K562 (cell line): ENCODE data around the gene ELMO3. TPM values are rescaled to one million over a fixed set of nuclear protein-coding genes. Genes with fewer than 3 reads are reported as not detected.

Experiments used
- ARHGAP35 ChIP-seq: fragments of 450-650 bp; IDR thresholded peaks from 2 replicates; pipeline ENCODE4 v1.6.1; 2018; ENCODE audit not compliant: partially characterized antibody
- ARNT ChIP-seq, 2 experiments: fragments of 450-650 bp; IDR thresholded peaks; 2 replicates each; pipeline ENCODE4 v1.6.1; 2016; ENCODE audit warnings: mild to moderate bottlenecking in 1 of 2
- CXXC5 ChIP-seq: fragments of 250-450 bp; sonication (Bioruptor Pico); IDR thresholded peaks from 2 replicates; pipeline ENCODE4 v1.8.0; 2022; ENCODE audit warnings: inconsistent platforms, mild to moderate bottlenecking, moderate library complexity
- E2F4 ChIP-seq: sonication (generic); formaldehyde crosslinking; IDR thresholded peaks from 2 replicates; pipeline ENCODE4 v1.8.0; 2022; ENCODE audit warnings: mild to moderate bottlenecking, low read depth, missing genetic modification reagents
- FOS ChIP-seq: IDR thresholded peaks from 3 replicates; pipeline ENCODE4 v1.6.1; 2011; ENCODE audit not compliant: insufficient read length; ENCODE audit errors: extremely low read depth
- HINFP ChIP-seq: fragments of 450-650 bp; conservative IDR thresholded peaks from 2 replicates; pipeline ENCODE4 v1.6.1; 2016; ENCODE audit warnings: missing genetic modification characterization, low read depth, mild to moderate bottlenecking, control low read depth, missing compliant biosample characterization
- HMGN3 ChIP-seq: IDR thresholded peaks from 2 replicates; pipeline ENCODE4 v1.6.1; 2011; ENCODE audit warnings: borderline replicate concordance, low read depth, mild to moderate bottlenecking, mixed read lengths, low read length; ENCODE audit not compliant: insufficient read length; ENCODE audit errors: extremely low read depth
- KDM2B ChIP-seq: fragments of 250-450 bp; sonication (Bioruptor Pico); IDR thresholded peaks from 2 replicates; pipeline ENCODE4 v1.8.0; 2021; ENCODE audit warnings: mild to moderate bottlenecking, moderate library complexity
- NFYB ChIP-seq: IDR thresholded peaks from 2 replicates; pipeline ENCODE4 v1.6.1; 2011; ENCODE audit warnings: mild to moderate bottlenecking, moderate library complexity; ENCODE audit not compliant: insufficient read length; ENCODE audit errors: extremely low read depth
- NR2C2 ChIP-seq, 2 experiments: fragments of 200-800 bp in 1 of 2; sonication (Bioruptor generic) in 1 of 2; sonication (generic) in 1 of 2; formaldehyde crosslinking in 1 of 2; IDR thresholded peaks; 2 replicates each; pipeline versions ENCODE4 v1.6.1 to v1.8.0; 2016 to 2022; ENCODE audit warnings: mild to moderate bottlenecking in 1 of 2, missing compliant biosample characterization in 1 of 2, missing genetic modification characterization in 1 of 2, missing genetic modification reagents in 1 of 2
- PHB ChIP-seq: fragments of 250-450 bp; sonication (Bioruptor Pico); IDR thresholded peaks from 2 replicates; pipeline ENCODE4 v1.5.0; 2021
- POLR2A ChIP-seq: fragments of 450-650 bp; conservative IDR thresholded peaks from 2 replicates; pipeline ENCODE4 v1.6.1; 2016
- POLR2AphosphoS5 ChIP-seq: IDR thresholded peaks from 2 replicates; pipeline ENCODE4 v1.6.1; 2011; ENCODE audit warnings: mild to moderate bottlenecking, low read depth, low read length, moderate library complexity; ENCODE audit not compliant: control insufficient read depth, insufficient read depth
- STAT6 ChIP-seq: sonication (generic); formaldehyde crosslinking; IDR thresholded peaks from 2 replicates; pipeline ENCODE4 v1.8.1; 2023; ENCODE audit warnings: mild to moderate bottlenecking, missing genetic modification reagents
- TFAP4 ChIP-seq: sonication (generic); formaldehyde crosslinking; IDR thresholded peaks from 2 replicates; pipeline ENCODE4 v1.8.0; 2022; ENCODE audit warnings: missing genetic modification reagents, mild to moderate bottlenecking, moderate library complexity, borderline replicate concordance
- THRAP3 ChIP-seq: fragments of 450-650 bp; IDR thresholded peaks from 2 replicates; pipeline ENCODE4 v1.6.1; 2016; ENCODE audit warnings: mild to moderate bottlenecking, inconsistent platforms, borderline replicate concordance
- XRCC3 ChIP-seq: fragments of 450-650 bp; IDR thresholded peaks from 2 replicates; pipeline ENCODE4 v1.6.1; 2017; ENCODE audit warnings: mild to moderate bottlenecking, moderate library complexity
- ZBTB43 ChIP-seq: sonication (generic); formaldehyde crosslinking; IDR thresholded peaks from 2 replicates; pipeline ENCODE4 v1.8.0; 2023; ENCODE audit warnings: mild to moderate bottlenecking, missing genetic modification reagents
- ZNF695 ChIP-seq: fragments of 450-650 bp; formaldehyde crosslinking; IDR thresholded peaks from 2 replicates; pipeline ENCODE4 v1.4.0; 2020; ENCODE audit warnings: mild to moderate bottlenecking, moderate library complexity
- polyA plus RNA-seq, 8 experiments: library from polyadenylated mRNA; depleted of rRNA in 4 of 8; stranded (reverse) in 5 of 8; unstranded in 3 of 8; fragments of >200 nt; fragmentation: Nextera tagmentation in 2 of 8; fragmentation: Illumina TruSeq in 1 of 8; extraction: Ambion mirVana in 2 of 8; extraction: Trizol in 1 of 8; gene quantifications; 2 replicates each; pipeline versions ENCODE4 v1.2.1 to v1.2.3, GENCODE V29; 2011 to 2014; ENCODE audit warnings: inconsistent platforms in 1 of 8, missing spikeins in 1 of 8
- total RNA-seq, 7 experiments: library from RNA; depleted of rRNA in 6 of 7; stranded (reverse); fragments of >200 nt in 6 of 7; fragmentation: Illumina TruSeq in 2 of 7; extraction: Trizol in 2 of 7; gene quantifications; 2 replicates each; pipeline versions ENCODE4 v1.2.1 to v1.2.3, GENCODE V29; 2011 to 2021; ENCODE audit warnings: low replicate concordance in 1 of 7

ELMO3 gene
- total and polyA plus RNA-seq, 9 of the 15 experiments (the other 6 are each of a cell fraction or from before 2014, with no cell fraction given): 0.04 to 5.1 (median 1.5) TPM

- TF ChIP-seq HMGN3: peak; percentile 55
- no peak for TF ChIP-seq ZNF695 (CRISPR knock-in tag)
- TF ChIP-seq ZBTB43: 0 out of 2 replicates have a peak, but pooled peaks have one; percentile 56
- TF ChIP-seq HINFP: no peak
- peak; percentile 18 for TF ChIP-seq NFYB
- TF ChIP-seq FOS: peak; percentile 43
- TF ChIP-seq STAT6: peak; percentile 63; the same call in 1 of the 2 replicates
- TF ChIP-seq TFAP4: peak; percentile 82; the same call in 1 of the 2 replicates
- peak; percentile 82; the same call in 1 of the 2 replicates for TF ChIP-seq E2F4
- no peak for TF ChIP-seq XRCC3
- no peak for TF ChIP-seq ARHGAP35
- TF ChIP-seq POLR2AphosphoS5: peak; percentile 84
- 0 out of 4 replicates have a peak, but pooled peaks of 1 of the 2 experiments have one; percentile 35 for TF ChIP-seq ARNT (IDR thresholded peaks at IDR 0.05)
- TF ChIP-seq KDM2B (CRISPR knock-in tag): peak; percentile 78; the same call in 1 of the 2 replicates
- peak; percentile 34; the same call in 1 of the 2 replicates for TF ChIP-seq THRAP3
- TF ChIP-seq CXXC5 (CRISPR knock-in tag): peak; percentile 69
- TF ChIP-seq NR2C2 (CRISPR knock-in tag; IDR thresholded peaks at IDR 0.05): peak; percentile 15; the same call in 1 of the 2 replicates
- no peak for TF ChIP-seq NR2C2 (tag; IDR thresholded peaks at IDR 0.05)
- 0 out of 2 replicates have a peak, but pooled peaks have one; percentile 69 for TF ChIP-seq PHB (CRISPR knock-in tag)
- peak; percentile 90 for TF ChIP-seq POLR2A
Measured at GRCh38 chr16:67247192-67248072, 48.5 kb downstream of the ELMO3 start, which contains the start of gene FHOD1 (continued).
